Testis (tissue), 2 donors: ENCODE results near the gene RFX7.

Source experiments
- CTCF ChIP-seq, 3 experiments: fragments of 450-650 bp in 2 of 3; fragments of 200-600 bp in 1 of 3; sonication (generic) in 1 of 3; IDR thresholded peaks; one replicate each; pipeline ENCODE4 v1.5.1; 2016 to 2019; ENCODE audit warnings: antibody characterized with exemption in 3 of 3, mild to moderate bottlenecking in 2 of 3, moderate library complexity in 1 of 3
- POLR2A ChIP-seq: fragments of 450-650 bp; IDR thresholded peaks from one replicate; pipeline ENCODE4 v1.6.1; 2017; ENCODE audit warnings: antibody characterized with exemption, mild to moderate bottlenecking, moderate library complexity

DNA sequence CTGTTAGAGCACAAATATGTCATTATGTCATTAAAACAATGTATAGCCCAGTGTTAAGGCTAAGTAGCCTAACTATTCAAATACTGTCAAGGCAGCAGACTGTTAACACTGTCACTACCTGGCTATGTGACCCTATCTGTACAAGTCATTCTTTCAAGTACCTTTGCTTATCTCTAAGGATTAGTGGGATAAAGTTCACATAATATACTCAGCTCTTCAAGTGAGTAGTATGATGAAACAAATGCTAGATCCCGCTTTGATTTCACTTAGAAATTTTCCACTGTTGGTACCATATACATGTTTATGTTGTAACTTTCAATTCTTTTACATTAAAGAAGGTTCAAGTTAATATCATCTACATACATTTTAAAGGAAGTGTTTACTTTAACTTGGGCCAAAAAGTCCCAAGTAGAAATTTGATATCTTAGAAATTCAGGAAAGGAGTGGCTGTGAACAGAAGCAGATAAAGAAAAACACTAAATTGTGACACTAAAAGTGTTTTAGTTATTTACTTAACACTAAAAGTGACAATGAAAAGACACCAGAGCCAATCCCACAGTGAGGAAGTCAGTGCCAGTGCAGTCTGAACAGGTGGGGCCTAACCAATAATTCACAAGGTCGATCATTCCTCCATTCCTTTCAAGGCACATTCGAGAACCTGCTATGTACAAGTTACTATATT, 4.8 kb upstream of the RFX7 start:
- no peak for TF ChIP-seq CTCF (IDR thresholded peaks at IDR 0.05)
- no peak for TF ChIP-seq POLR2A
